HepG2 (cell line): Measurements from ENCODE around the gene GRB10. TPM values are rescaled to one million over a fixed set of nuclear protein-coding genes. Genes with fewer than 3 reads are reported as not detected.

ENCODE experiments used
- ATAC-seq: fragments of 200-7000 bp; cut with Tn5 transposase; 3 replicates; pipeline ENCODE4 v1.9.1; 2020; ENCODE audit warnings: mild to moderate bottlenecking, moderate library complexity
- BruUV-seq: library from RNA; stranded (reverse); fragments of 400-500 nt; replicated peaks from 2 replicates; lab custom pipeline; 2021; lab: Mats Ljungman, UMichigan
- CTCF ChIA-PET: fragments of 300-600 bp; formaldehyde crosslinking; extraction: SDS; loops from one replicate; lab custom pipeline; 2021; ENCODE audit warnings: low total read pairs, inconsistent platforms, low intra/inter-chr PET ratio; lab: Yijun Ruan, JAX
- POLR2A ChIA-PET: fragments of 350-600 bp; sonication (Branson Sonifier 250); formaldehyde crosslinking; loops from one replicate; lab custom pipeline; 2020; ENCODE audit warnings: antibody characterized with exemption, inconsistent platforms; lab: Yijun Ruan, JAX
- DNase-seq: peaks from one replicate; pipeline ENCODE4 v3.0.0-alpha.2; 2015; ENCODE audit warnings: low spot score
- FAIRE-seq: peaks from 3 replicates; lab custom pipeline; 2011; peaks lifted over from hg19 to GRCh38; lab: Jason Lieb, UNC
- H2AFZ ChIP-seq: one replicate; pipeline ENCODE4 v1.6.1; 2011; ENCODE audit warnings: low read length, inconsistent platforms
- H3K27ac ChIP-seq: fragments of 300-600 bp; 3 replicates; pipeline ENCODE4 v1.8.0; 2011; ENCODE audit warnings: mixed run types, mild to moderate bottlenecking, mixed read lengths, low read length, inconsistent platforms; ENCODE audit not compliant: insufficient read depth; ENCODE audit errors: extremely low read length
- H3K27me3 ChIP-seq, 2 experiments: fragments of 200-600 bp in 1 of 2; 2 replicates in 1 of 2; 3 replicates in 1 of 2; pipeline versions ENCODE4 v1.6.0 to v1.8.0; 2011; ENCODE audit warnings: low read length in 2 of 2, mild to moderate bottlenecking in 2 of 2, moderate library complexity in 2 of 2, inconsistent platforms in 1 of 2; ENCODE audit not compliant: insufficient read depth in 2 of 2, control insufficient read depth in 1 of 2
- H3K36me3 ChIP-seq, 2 experiments: fragments of 200-600 bp in 1 of 2; replicated peaks in 1 of 2; 2 replicates in 1 of 2; 3 replicates in 1 of 2; pipeline versions ENCODE4 v1.5.1 to v1.8.0; 2011; ENCODE audit warnings: low read length in 2 of 2, inconsistent platforms in 1 of 2; ENCODE audit not compliant: insufficient read depth in 2 of 2, control insufficient read depth in 1 of 2
- H3K4me1 ChIP-seq: 2 replicates; pipeline ENCODE4 v1.5.1; 2012; ENCODE audit warnings: low read length, inconsistent platforms; ENCODE audit not compliant: insufficient read depth
- H3K4me2 ChIP-seq: 2 replicates; pipeline ENCODE4 v1.6.0; 2011; ENCODE audit warnings: low read depth, low read length, inconsistent platforms
- H3K4me3 ChIP-seq, 3 experiments: fragments of 200-600 bp in 1 of 3; sonication (generic), shearing (Covaris generic) in 1 of 3; replicated peaks in 1 of 3; 2 replicates each; pipeline ENCODE4 v1.5.1; 2011 to 2016; ENCODE audit warnings: low read length in 3 of 3, inconsistent platforms in 2 of 3, low read depth in 2 of 3, mild to moderate bottlenecking in 2 of 3, control low read depth in 1 of 3, mixed read lengths in 1 of 3; ENCODE audit not compliant: insufficient read depth in 1 of 3
- H3K79me2 ChIP-seq: one replicate; pipeline ENCODE4 v1.6.1; 2011; ENCODE audit warnings: low read length, inconsistent platforms; ENCODE audit not compliant: insufficient read depth
- H3K9ac ChIP-seq: 2 replicates; pipeline ENCODE4 v1.6.0; 2011; ENCODE audit warnings: mild to moderate bottlenecking, low read depth, low read length, inconsistent platforms; ENCODE audit not compliant: insufficient read depth
- H3K9me3 ChIP-seq: 2 replicates; pipeline ENCODE4 v1.5.1; 2012; ENCODE audit warnings: mild to moderate bottlenecking, low read length
- H4K20me1 ChIP-seq: 2 replicates; pipeline ENCODE4 v1.6.0; 2011; ENCODE audit warnings: inconsistent platforms, mild to moderate bottlenecking, low read length, moderate library complexity; ENCODE audit not compliant: insufficient read depth
- BCL6 ChIP-seq: IDR thresholded peaks from 2 replicates; pipeline ENCODE4 v1.6.1; 2016; ENCODE audit warnings: missing genetic modification reagents, missing compliant biosample characterization
- CCAR2 ChIP-seq: fragments of 200-400 bp; formaldehyde crosslinking; optimal IDR thresholded peaks from 2 replicates; pipeline ENCODE3; 2018; ENCODE audit warnings: low read depth, mild to moderate bottlenecking, low read length, moderate library complexity
- EP300 ChIP-seq, 3 experiments: sonication (generic) in 1 of 3; formaldehyde crosslinking in 1 of 3; IDR thresholded peaks; 2 replicates each; pipeline versions ENCODE4 v1.5.1 to v1.6.1; 2011 to 2020; ENCODE audit warnings: low read depth in 2 of 3, low read length in 2 of 3, borderline replicate concordance in 1 of 3, improper control_type of control experiment in 1 of 3, mild to moderate bottlenecking in 1 of 3, missing genetic modification reagents in 1 of 3, moderate library complexity in 1 of 3
- ESRRA ChIP-seq: sonication (generic); formaldehyde crosslinking; IDR thresholded peaks from 2 replicates; pipeline ENCODE4 v1.5.1; 2020; ENCODE audit warnings: mild to moderate bottlenecking, low read depth, missing genetic modification reagents
- GATAD2A ChIP-seq: IDR thresholded peaks from 2 replicates; pipeline ENCODE4 v1.6.1; 2016
- PHB2 ChIP-seq: fragments of 450-650 bp; IDR thresholded peaks from 2 replicates; pipeline ENCODE4 v1.6.1; 2018; ENCODE audit not compliant: partially characterized antibody
- U2AF1 ChIP-seq: fragments of 200-400 bp; formaldehyde crosslinking; optimal IDR thresholded peaks from 2 replicates; pipeline ENCODE3; 2017; ENCODE audit warnings: mild to moderate bottlenecking, low read depth, low read length
- ZBTB21 ChIP-seq: sonication (generic); formaldehyde crosslinking; IDR thresholded peaks from 2 replicates; pipeline ENCODE4 v1.4.0; 2020; ENCODE audit warnings: missing genetic modification reagents
- ZFP36 ChIP-seq: fragments of 150-350 bp; IDR thresholded peaks from 2 replicates; pipeline ENCODE4 v1.6.1; 2018; ENCODE audit warnings: borderline replicate concordance, low read length, low read depth; ENCODE audit not compliant: partially characterized antibody
- ZNF205 ChIP-seq: IDR thresholded peaks from 2 replicates; pipeline ENCODE4 v1.6.1; 2018; ENCODE audit warnings: missing biosample characterization, missing genetic modification reagents
- ZNF451 ChIP-seq: sonication (generic); formaldehyde crosslinking; IDR thresholded peaks from 2 replicates; pipeline ENCODE4 v1.5.0; 2020; ENCODE audit warnings: mild to moderate bottlenecking, missing genetic modification reagents
- ZNF556 ChIP-seq: sonication (generic); formaldehyde crosslinking; IDR thresholded peaks from 2 replicates; pipeline ENCODE4 v1.4.0; 2020; ENCODE audit warnings: mild to moderate bottlenecking, missing genetic modification reagents, borderline replicate concordance
- ZSCAN25 ChIP-seq: sonication (generic); formaldehyde crosslinking; IDR thresholded peaks from 2 replicates; pipeline ENCODE4 v1.8.0; 2022; ENCODE audit warnings: mild to moderate bottlenecking, missing genetic modification reagents
- WGBS: methylation state at CpG from one replicate; pipeline ENCODE4 v1.1.6; 2017; ENCODE audit warnings: low lambda C conversion rate; 5-methylcytosine and 5-hydroxymethylcytosine counted together
- in situ Hi-C: cut with HindIII; loops from 2 replicates; pipeline ENCODE4 v1.10.0; 2017; ENCODE audit warnings: low pct_unique_long_range_greater_than_20kb; ENCODE audit not compliant: extremely low pct_ligation_motif_present
- intact Hi-C: fragments of 100-400 bp; cut with micrococcal nuclease; formaldehyde crosslinking; loops from one replicate; pipeline ENCODE4 v1.10.0; 2022; ENCODE audit not compliant: unreplicated experiment
- polyA plus RNA-seq, 8 experiments: library from polyadenylated mRNA; depleted of rRNA in 3 of 8; stranded (reverse) in 7 of 8; unstranded in 1 of 8; fragments of >200 nt; fragmentation: Illumina TruSeq in 4 of 8; extraction: Trizol in 4 of 8; gene quantifications; 2 replicates each; pipeline versions ENCODE4 v1.2.1 to v1.2.3, GENCODE V29; 2011 to 2016; ENCODE audit warnings: low read depth in 4 of 8, missing spikeins in 1 of 8, mixed read lengths in 1 of 8; ENCODE audit not compliant: insufficient read depth in 1 of 8
- total RNA-seq, 5 experiments: library from RNA; depleted of rRNA; stranded (reverse); fragments of >200 nt; fragmentation: Illumina TruSeq; extraction: Trizol; gene quantifications; 2 replicates each; pipeline ENCODE4 v1.2.3, GENCODE V29; 2016; ENCODE audit warnings: low read depth in 1 of 5
- TF ChIP-seq, protein P1 (sequence below): IDR thresholded peaks from 2 replicates; pipeline ENCODE4 v1.4.0; 2020; ENCODE audit warnings: mild to moderate bottlenecking, missing genetic modification reagents

GRB10 gene
- total and polyA plus RNA-seq, 2 of the 13 experiments (the other 11 are each of a cell fraction or from before 2014, with no cell fraction given): 4.0 to 6.8 TPM

DNA sequence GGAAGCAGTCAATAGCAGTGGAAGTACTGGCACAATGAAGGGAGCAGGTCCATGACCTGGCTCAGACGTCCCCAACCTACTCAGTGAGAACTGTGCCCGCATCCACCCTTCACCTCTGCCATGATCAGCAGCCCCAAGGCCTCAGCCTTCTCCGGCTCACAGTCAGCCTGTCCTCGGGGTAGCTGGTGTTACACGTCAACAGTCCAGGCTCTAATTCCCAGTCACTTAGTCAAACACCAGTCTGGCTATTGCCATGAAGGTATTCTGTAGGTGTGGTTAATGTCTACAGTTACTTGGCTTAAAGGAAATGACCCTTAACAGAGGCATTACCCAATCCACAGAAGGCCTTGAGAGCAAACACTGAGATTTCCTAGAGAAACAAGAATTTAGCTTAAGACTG, 49.1 kb downstream of the GRB10 start:
- no peak for TF ChIP-seq GATAD2A
- TF ChIP-seq ZBTB21 (CRISPR knock-in tag): no peak
- TF ChIP-seq ZNF451 (CRISPR knock-in tag): no peak
- TF ChIP-seq CCAR2: no peak
- TF ChIP-seq EP300 (IDR thresholded peaks at IDR 0.05; ENCODE audit: low read depth in 2 of 2, low read length in 2 of 2): no peak
- TF ChIP-seq EP300 (CRISPR knock-in tag; IDR thresholded peaks at IDR 0.05; ENCODE audit: borderline replicate concordance): no peak
- TF ChIP-seq BCL6 (CRISPR knock-in tag): peak; percentile 52; the same call in 1 of the 2 replicates
- TF ChIP-seq ESRRA (CRISPR knock-in tag): no peak
- no peak for TF ChIP-seq ZFP36
- no peak for TF ChIP-seq U2AF1
- TF ChIP-seq, protein P1, sequence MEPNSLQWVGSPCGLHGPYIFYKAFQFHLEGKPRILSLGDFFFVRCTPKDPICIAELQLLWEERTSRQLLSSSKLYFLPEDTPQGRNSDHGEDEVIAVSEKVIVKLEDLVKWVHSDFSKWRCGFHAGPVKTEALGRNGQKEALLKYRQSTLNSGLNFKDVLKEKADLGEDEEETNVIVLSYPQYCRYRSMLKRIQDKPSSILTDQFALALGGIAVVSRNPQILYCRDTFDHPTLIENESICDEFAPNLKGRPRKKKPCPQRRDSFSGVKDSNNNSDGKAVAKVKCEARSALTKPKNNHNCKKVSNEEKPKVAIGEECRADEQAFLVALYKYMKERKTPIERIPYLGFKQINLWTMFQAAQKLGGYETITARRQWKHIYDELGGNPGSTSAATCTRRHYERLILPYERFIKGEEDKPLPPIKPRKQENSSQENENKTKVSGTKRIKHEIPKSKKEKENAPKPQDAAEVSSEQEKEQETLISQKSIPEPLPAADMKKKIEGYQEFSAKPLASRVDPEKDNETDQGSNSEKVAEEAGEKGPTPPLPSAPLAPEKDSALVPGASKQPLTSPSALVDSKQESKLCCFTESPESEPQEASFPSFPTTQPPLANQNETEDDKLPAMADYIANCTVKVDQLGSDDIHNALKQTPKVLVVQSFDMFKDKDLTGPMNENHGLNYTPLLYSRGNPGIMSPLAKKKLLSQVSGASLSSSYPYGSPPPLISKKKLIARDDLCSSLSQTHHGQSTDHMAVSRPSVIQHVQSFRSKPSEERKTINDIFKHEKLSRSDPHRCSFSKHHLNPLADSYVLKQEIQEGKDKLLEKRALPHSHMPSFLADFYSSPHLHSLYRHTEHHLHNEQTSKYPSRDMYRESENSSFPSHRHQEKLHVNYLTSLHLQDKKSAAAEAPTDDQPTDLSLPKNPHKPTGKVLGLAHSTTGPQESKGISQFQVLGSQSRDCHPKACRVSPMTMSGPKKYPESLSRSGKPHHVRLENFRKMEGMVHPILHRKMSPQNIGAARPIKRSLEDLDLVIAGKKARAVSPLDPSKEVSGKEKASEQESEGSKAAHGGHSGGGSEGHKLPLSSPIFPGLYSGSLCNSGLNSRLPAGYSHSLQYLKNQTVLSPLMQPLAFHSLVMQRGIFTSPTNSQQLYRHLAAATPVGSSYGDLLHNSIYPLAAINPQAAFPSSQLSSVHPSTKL (CRISPR knock-in tag): 0 out of 2 replicates have a peak, but pooled peaks have one; percentile 11
- no peak for TF ChIP-seq ZNF205 (CRISPR knock-in tag)
- no peak for TF ChIP-seq ZSCAN25 (CRISPR knock-in tag)
- TF ChIP-seq PHB2: no peak
- TF ChIP-seq ZNF556 (CRISPR knock-in tag): no peak
- TF ChIP-seq, all 625 proteins: peak for 2
- 50% methylated on average over 1 of the region's 5 CpGs for WGBS
- intact Hi-C loops (no loop called here), in situ Hi-C loops (no loop called here)
- no peaks in the 10 kb centered on the region for H4K20me1 ChIP-seq
- POLR2A ChIA-PET: no interaction called here
- no peak for FAIRE-seq
- no peak overlapping the region for H3K4me2 ChIP-seq
- H3K36me3 ChIP-seq: no peaks in the 10 kb centered on the region
- peak; percentile 63; the same call in 2 of the 3 replicates for ATAC-seq
- peaks cover 32% of the 10 kb centered on the region for H3K4me1 ChIP-seq
- CTCF ChIA-PET: no interaction called here
- no peaks in the 10 kb centered on the region for H3K9me3 ChIP-seq
- no peaks in the 10 kb centered on the region for H3K27me3 ChIP-seq
- no peak overlapping the region for H3K4me3 ChIP-seq
- H3K27ac ChIP-seq: no peak overlapping the region
- no TSS peak for BruUV-seq
- no peak overlapping the region for H3K9ac ChIP-seq
- DNase-seq: peak; percentile 34
- no peak overlapping the region for H2AFZ ChIP-seq
- H3K79me2 ChIP-seq: no peaks in the 10 kb centered on the region
